Loucy (cell line): Measurements from ENCODE around the gene NXPH1.

Source experiments
- H2AFZ ChIP-seq: fragments of 200-600 bp; sonication (generic); 2 replicates; pipeline ENCODE4 v1.6.0; 2016; ENCODE audit warnings: antibody characterized with exemption, mild to moderate bottlenecking, low read length, moderate library complexity
- H3F3A ChIP-seq: fragments of 200-600 bp; 2 replicates; pipeline ENCODE4 v1.6.0; 2016; ENCODE audit warnings: antibody characterized with exemption, low read depth, mild to moderate bottlenecking
- H3K27me3 ChIP-seq: fragments of 200-600 bp; sonication (generic); 2 replicates; pipeline ENCODE4 v1.6.1; 2014; ENCODE audit warnings: low read length, mild to moderate bottlenecking; ENCODE audit not compliant: insufficient read depth, poor library complexity, severe bottlenecking
- H3K36me3 ChIP-seq: fragments of 200-600 bp; sonication (generic); 2 replicates; pipeline ENCODE4 v1.6.1; 2016; ENCODE audit warnings: low read length; ENCODE audit not compliant: insufficient read depth
- H3K4me1 ChIP-seq: fragments of 200-600 bp; sonication (generic); 2 replicates; pipeline ENCODE4 v1.5.1; 2014; ENCODE audit warnings: low read length, mild to moderate bottlenecking; ENCODE audit not compliant: insufficient read depth, poor library complexity, severe bottlenecking
- H3K4me2 ChIP-seq: fragments of 200-600 bp; sonication (generic); 2 replicates; pipeline ENCODE4 v1.6.0; 2014; ENCODE audit warnings: antibody characterized with exemption, low read length, low read depth, mild to moderate bottlenecking; ENCODE audit not compliant: poor library complexity, severe bottlenecking
- H3K4me3 ChIP-seq: fragments of 200-600 bp; sonication (generic); 2 replicates; pipeline ENCODE4 v1.5.1; 2014; ENCODE audit warnings: low read length, mild to moderate bottlenecking, mixed read lengths; ENCODE audit not compliant: poor library complexity, severe bottlenecking
- H3K79me2 ChIP-seq: fragments of 200-600 bp; sonication (generic); 2 replicates; pipeline ENCODE4 v1.6.1; 2014; ENCODE audit warnings: low read length; ENCODE audit not compliant: insufficient read depth
- H3K9ac ChIP-seq: fragments of 200-600 bp; sonication (generic); 2 replicates; pipeline ENCODE4 v1.6.0; 2014; ENCODE audit warnings: mild to moderate bottlenecking, low read depth, low read length, moderate library complexity; ENCODE audit not compliant: poor library complexity, severe bottlenecking
- H3K9me2 ChIP-seq: fragments of 200-600 bp; sonication (generic); replicated peaks from 2 replicates; pipeline ENCODE4 v1.6.1; 2016; ENCODE audit warnings: low read depth, low read length, mixed read lengths
- H3K9me3 ChIP-seq: fragments of 200-600 bp; sonication (generic); 2 replicates; pipeline ENCODE4 v1.6.1; 2014; ENCODE audit warnings: mild to moderate bottlenecking, antibody characterized with exemption, low read length, low read depth; ENCODE audit not compliant: insufficient read depth
- H4K20me1 ChIP-seq: fragments of 200-600 bp; sonication (generic); 2 replicates; pipeline ENCODE4 v1.6.0; 2014; ENCODE audit warnings: antibody characterized with exemption, low read length, mild to moderate bottlenecking; ENCODE audit not compliant: insufficient read depth, poor library complexity, severe bottlenecking
- EZH2phosphoT487 ChIP-seq: fragments of 200-600 bp; IDR thresholded peaks from 2 replicates; pipeline ENCODE4 v1.6.1; 2018; ENCODE audit warnings: antibody characterized with exemption, mild to moderate bottlenecking, moderate library complexity, borderline replicate concordance
- TF ChIP-seq, protein P1 (sequence below): fragments of 200-600 bp; sonication (generic); conservative IDR thresholded peaks from 2 replicates; pipeline ENCODE4 v1.5.1; 2014; ENCODE audit warnings: mild to moderate bottlenecking, antibody characterized with exemption, low read length

The NXPH1 gene

DNA sequence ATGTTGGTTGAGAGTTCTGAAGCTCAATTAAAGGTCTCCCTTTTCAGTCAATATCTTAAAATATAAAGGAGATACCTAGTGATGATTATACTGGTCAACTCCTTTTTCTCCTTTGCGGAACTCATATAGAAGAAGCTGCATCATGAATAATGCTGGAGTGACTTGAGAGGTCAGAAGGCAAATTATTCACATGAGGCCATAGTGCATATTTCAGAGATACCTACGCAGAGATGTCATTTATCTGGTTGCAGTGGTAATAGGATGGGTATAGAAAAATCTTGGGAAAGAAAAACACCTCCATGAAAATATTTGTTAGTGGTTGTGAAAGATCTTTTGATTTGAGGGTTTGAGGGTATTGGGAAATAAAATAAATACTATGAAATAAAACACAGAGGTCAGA is 47.7 kb downstream of the NXPH1 start:
- no peaks in the 10 kb centered on the region for H3K36me3 ChIP-seq
- no peak overlapping the region for H3K9ac ChIP-seq
- no peaks in the 10 kb centered on the region for H3K9me2 ChIP-seq
- no peaks in the 10 kb centered on the region for H4K20me1 ChIP-seq
- H3K4me1 ChIP-seq = no peaks in the 10 kb centered on the region
- H3K27me3 ChIP-seq = no peaks in the 10 kb centered on the region
- TF ChIP-seq, protein P1, sequence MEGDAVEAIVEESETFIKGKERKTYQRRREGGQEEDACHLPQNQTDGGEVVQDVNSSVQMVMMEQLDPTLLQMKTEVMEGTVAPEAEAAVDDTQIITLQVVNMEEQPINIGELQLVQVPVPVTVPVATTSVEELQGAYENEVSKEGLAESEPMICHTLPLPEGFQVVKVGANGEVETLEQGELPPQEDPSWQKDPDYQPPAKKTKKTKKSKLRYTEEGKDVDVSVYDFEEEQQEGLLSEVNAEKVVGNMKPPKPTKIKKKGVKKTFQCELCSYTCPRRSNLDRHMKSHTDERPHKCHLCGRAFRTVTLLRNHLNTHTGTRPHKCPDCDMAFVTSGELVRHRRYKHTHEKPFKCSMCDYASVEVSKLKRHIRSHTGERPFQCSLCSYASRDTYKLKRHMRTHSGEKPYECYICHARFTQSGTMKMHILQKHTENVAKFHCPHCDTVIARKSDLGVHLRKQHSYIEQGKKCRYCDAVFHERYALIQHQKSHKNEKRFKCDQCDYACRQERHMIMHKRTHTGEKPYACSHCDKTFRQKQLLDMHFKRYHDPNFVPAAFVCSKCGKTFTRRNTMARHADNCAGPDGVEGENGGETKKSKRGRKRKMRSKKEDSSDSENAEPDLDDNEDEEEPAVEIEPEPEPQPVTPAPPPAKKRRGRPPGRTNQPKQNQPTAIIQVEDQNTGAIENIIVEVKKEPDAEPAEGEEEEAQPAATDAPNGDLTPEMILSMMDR = no peak
- no peak for TF ChIP-seq EZH2phosphoT487
- no peaks in the 10 kb centered on the region for H3K79me2 ChIP-seq
- H3K4me2 ChIP-seq = no peak overlapping the region
- H3K4me3 ChIP-seq = no peak overlapping the region
- H3K9me3 ChIP-seq = no peaks in the 10 kb centered on the region
- H3F3A ChIP-seq = no peaks in the 10 kb centered on the region
- no peak overlapping the region for H2AFZ ChIP-seq

DNA sequence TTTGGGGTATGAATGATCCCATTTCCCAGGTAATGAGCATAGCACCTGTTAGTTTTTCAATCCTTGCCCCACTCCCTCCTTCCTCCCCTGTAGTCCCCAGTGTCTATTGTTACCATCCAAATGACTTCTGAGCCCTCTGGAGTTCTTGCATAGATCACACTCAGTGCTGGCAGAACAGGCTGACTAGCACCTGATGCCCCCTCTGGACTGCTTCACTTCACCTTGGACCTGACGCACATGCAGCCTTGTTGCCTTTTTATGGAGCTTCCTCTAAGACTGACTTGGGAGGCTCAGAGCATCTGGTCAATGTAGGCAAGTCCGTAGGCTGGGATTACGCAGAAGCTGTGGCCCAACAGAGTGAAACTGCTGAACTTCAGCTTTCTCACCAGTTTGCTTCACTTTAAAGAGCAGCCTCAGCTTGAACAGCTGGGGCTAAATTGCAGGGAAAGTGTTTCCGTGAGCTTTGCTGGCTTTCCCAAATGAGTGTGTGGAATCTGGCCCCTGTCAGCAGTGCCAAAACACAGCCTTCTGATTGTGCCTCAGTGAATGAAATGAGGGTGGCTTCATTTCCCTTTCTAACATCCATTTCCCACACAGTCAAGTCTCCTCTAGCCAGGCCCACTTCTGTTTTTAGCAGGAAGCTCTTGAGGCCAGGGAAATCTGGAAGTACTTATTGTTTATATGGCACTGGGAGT is 48.5 kb downstream of the NXPH1 start:
- Histone ChIP-seq H2AFZ (no peak overlapping the region), H3K9me3 (no peaks in the 10 kb centered on the region), H3K4me2 (no peak overlapping the region), H3K27me3 (no peaks in the 10 kb centered on the region), H3K9me2 (no peaks in the 10 kb centered on the region), H3K4me1 (no peaks in the 10 kb centered on the region), H3K36me3 (no peaks in the 10 kb centered on the region), H3K9ac (no peak overlapping the region), H3K79me2 (no peaks in the 10 kb centered on the region), H3F3A (no peaks in the 10 kb centered on the region), H3K4me3 (no peak overlapping the region), H4K20me1 (no peaks in the 10 kb centered on the region)
- TF ChIP-seq EZH2phosphoT487 = no peak
- TF ChIP-seq, protein P1 = no peak

DNA sequence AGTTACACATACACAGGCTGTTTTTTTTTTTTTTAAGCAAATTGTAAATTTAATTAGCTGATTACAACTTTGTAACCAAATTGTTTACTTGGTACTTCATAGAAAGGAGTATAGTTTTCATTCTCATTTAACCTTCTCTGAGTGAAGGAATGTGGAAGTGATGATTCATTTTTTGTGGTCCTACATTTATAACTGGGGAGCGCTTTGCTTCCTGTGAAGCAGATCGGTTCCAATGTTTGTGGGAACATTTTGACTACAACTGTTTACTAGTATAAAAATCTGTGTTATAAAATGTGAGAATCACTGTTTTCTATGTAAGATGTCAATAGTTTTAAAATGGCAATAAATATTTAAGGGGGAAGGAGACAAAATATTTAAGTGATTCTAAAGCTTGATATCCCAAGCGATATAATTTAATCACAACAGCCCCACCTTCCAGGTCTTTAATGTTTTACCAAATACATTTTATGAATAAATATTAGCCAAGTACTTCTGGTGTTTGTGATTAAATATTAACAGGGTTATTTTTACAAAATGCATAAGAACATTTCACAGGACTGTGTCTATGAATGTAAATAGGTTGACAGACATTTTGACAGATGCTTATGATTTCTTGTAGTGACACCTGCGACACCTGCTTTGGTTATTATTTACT is 57.1 kb downstream of the NXPH1 start:
- H4K20me1 ChIP-seq = no peaks in the 10 kb centered on the region
- H3K79me2 ChIP-seq = no peaks in the 10 kb centered on the region
- no peaks in the 10 kb centered on the region for H3K9me3 ChIP-seq
- no peak overlapping the region for H2AFZ ChIP-seq
- no peaks in the 10 kb centered on the region for H3K27me3 ChIP-seq
- H3K4me3 ChIP-seq = no peak overlapping the region
- H3K36me3 ChIP-seq = no peaks in the 10 kb centered on the region
- no peaks in the 10 kb centered on the region for H3K4me1 ChIP-seq
- no peak overlapping the region for H3K4me2 ChIP-seq
- no peaks in the 10 kb centered on the region for H3K9me2 ChIP-seq
- H3F3A ChIP-seq = no peaks in the 10 kb centered on the region
- TF ChIP-seq, protein P1 = no peak
- no peak for TF ChIP-seq EZH2phosphoT487
- no peak overlapping the region for H3K9ac ChIP-seq
